H9 (cell line): Measurements from ENCODE around the gene ANKRD11. TPM values are rescaled to one million over a fixed set of nuclear protein-coding genes. Genes with fewer than 3 reads are reported as not detected.
A peak's percentile ranks its signal among the peaks of the same experiment; 100 is the strongest.

ENCODE experiments used
- DNase-seq: peaks from one replicate; pipeline ENCODE4 v3.0.0-alpha.2; 2017
- H2AFZ ChIP-seq: one replicate; pipeline ENCODE4 v1.6.1; 2013; ENCODE audit warnings: mild to moderate bottlenecking, low read length, control low read depth, moderate library complexity
- H2AK5ac ChIP-seq: 2 replicates; pipeline ENCODE4 v1.6.1; 2013; ENCODE audit warnings: low read length, control low read depth, mixed read lengths; ENCODE audit not compliant: insufficient read length
- H2BK120ac ChIP-seq: one replicate; pipeline ENCODE4 v1.6.1; 2013; ENCODE audit warnings: low read depth, mild to moderate bottlenecking, low read length, control low read depth, inconsistent platforms; ENCODE audit not compliant: poor library complexity, severe bottlenecking
- H2BK12ac ChIP-seq: 2 replicates; pipeline ENCODE4 v1.6.1; 2013; ENCODE audit warnings: low read length, control low read depth, mixed read lengths, low read depth; ENCODE audit not compliant: insufficient read length
- H2BK15ac ChIP-seq: 2 replicates; pipeline ENCODE4 v1.6.1; 2013; ENCODE audit warnings: low read depth, low read length, control low read depth
- H2BK20ac ChIP-seq: one replicate; pipeline ENCODE4 v1.6.1; 2013; ENCODE audit warnings: low read depth, mild to moderate bottlenecking, low read length, control low read depth, inconsistent platforms; ENCODE audit not compliant: poor library complexity, severe bottlenecking
- H2BK5ac ChIP-seq: 2 replicates; pipeline ENCODE4 v1.6.1; 2013; ENCODE audit warnings: low read length, control low read depth, mixed read lengths; ENCODE audit not compliant: insufficient read length
- H3K14ac ChIP-seq: 2 replicates; pipeline ENCODE4 v1.6.1; 2013; ENCODE audit warnings: low read length, control low read depth; ENCODE audit not compliant: insufficient read depth
- H3K18ac ChIP-seq: 2 replicates; pipeline ENCODE4 v1.6.1; 2013; ENCODE audit warnings: low read depth, mild to moderate bottlenecking, mixed read lengths, low read length, control low read depth; ENCODE audit not compliant: insufficient read length
- H3K23ac ChIP-seq: 2 replicates; pipeline ENCODE4 v1.6.1; 2013; ENCODE audit warnings: low read length, control low read depth, mixed read lengths, low read depth; ENCODE audit not compliant: insufficient read length
- H3K23me2 ChIP-seq: 2 replicates; pipeline ENCODE4 v1.6.1; 2013; ENCODE audit warnings: low read depth, mild to moderate bottlenecking, mixed read lengths, low read length, control low read depth; ENCODE audit not compliant: insufficient read length, poor library complexity, severe bottlenecking
- H3K27ac ChIP-seq: 2 replicates; pipeline ENCODE4 v1.5.1; 2013; ENCODE audit warnings: low read length, control low read depth, mixed read lengths, low read depth; ENCODE audit not compliant: insufficient read length
- H3K27me3 ChIP-seq: 2 replicates; pipeline ENCODE4 v1.6.1; 2013; ENCODE audit warnings: low read length, control low read depth, inconsistent platforms; ENCODE audit not compliant: insufficient read depth
- H3K4ac ChIP-seq: 2 replicates; pipeline ENCODE4 v1.6.1; 2013; ENCODE audit warnings: low read depth, mild to moderate bottlenecking, control low read depth, inconsistent platforms, low read length, moderate library complexity
- H3K4me1 ChIP-seq: 2 replicates; pipeline ENCODE4 v1.6.1; 2013; ENCODE audit warnings: low read length, control low read depth, inconsistent platforms; ENCODE audit not compliant: insufficient read depth
- H3K4me2 ChIP-seq: 2 replicates; pipeline ENCODE4 v1.6.1; 2013; ENCODE audit warnings: low read length, control low read depth, mixed read lengths; ENCODE audit not compliant: insufficient read length, insufficient read depth
- H3K56ac ChIP-seq: 2 replicates; pipeline ENCODE4 v1.6.1; 2013; ENCODE audit warnings: low read depth, mild to moderate bottlenecking, mixed read lengths, low read length, control low read depth; ENCODE audit not compliant: insufficient read length
- H3K79me1 ChIP-seq: 2 replicates; pipeline ENCODE4 v1.6.1; 2013; ENCODE audit warnings: low read depth, mild to moderate bottlenecking, moderate library complexity, low read length, control low read depth, inconsistent platforms; ENCODE audit not compliant: insufficient read depth, poor library complexity, severe bottlenecking
- H3K79me2 ChIP-seq: 2 replicates; pipeline ENCODE4 v1.6.1; 2013; ENCODE audit warnings: low read length, control low read depth, inconsistent platforms; ENCODE audit not compliant: insufficient read depth
- H3K9ac ChIP-seq: 2 replicates; pipeline ENCODE4 v1.6.1; 2013; ENCODE audit warnings: low read length, control low read depth, mixed read lengths; ENCODE audit not compliant: insufficient read length; ENCODE audit errors: extremely low read depth
- H3K9me3 ChIP-seq: one replicate; pipeline ENCODE4 v1.6.1; 2013; ENCODE audit warnings: low read depth, low read length, inconsistent platforms; ENCODE audit not compliant: control insufficient read depth
- H3T11ph ChIP-seq: one replicate; pipeline ENCODE4 v1.6.1; 2013; ENCODE audit warnings: mild to moderate bottlenecking, low read length, control low read depth, inconsistent platforms
- H4K20me1 ChIP-seq: one replicate; pipeline ENCODE4 v1.6.1; 2013; ENCODE audit not compliant: control insufficient read depth, insufficient read length, insufficient read depth
- H4K5ac ChIP-seq: 2 replicates; pipeline ENCODE4 v1.6.1; 2013; ENCODE audit warnings: low read depth, mild to moderate bottlenecking, mixed read lengths, low read length, control low read depth; ENCODE audit not compliant: insufficient read length
- H4K8ac ChIP-seq: replicated peaks from 2 replicates; pipeline ENCODE4 v1.6.1; 2013; ENCODE audit warnings: low read length, control low read depth, mixed read lengths, low read depth; ENCODE audit not compliant: insufficient read length
- H4K91ac ChIP-seq: 2 replicates; pipeline ENCODE4 v1.6.1; 2013; ENCODE audit warnings: low read depth, mild to moderate bottlenecking, moderate library complexity, mixed read lengths, low read length, control low read depth; ENCODE audit not compliant: insufficient read length
- H3K27ac Mint-ChIP-seq, 3 experiments: 2 replicates in 2 of 3; 3 replicates in 1 of 3; pipeline ENCODE4 v1.8.0; 2020 to 2021; ENCODE audit warnings: mixed read lengths in 3 of 3, mild to moderate bottlenecking in 1 of 3, moderate library complexity in 1 of 3
- H3K27me3 Mint-ChIP-seq: 2 replicates; pipeline ENCODE4 v1.8.0; 2021; ENCODE audit warnings: low read depth, mild to moderate bottlenecking, moderate library complexity, mixed read lengths
- H3K36me3 Mint-ChIP-seq, 3 experiments: 2 replicates in 2 of 3; 3 replicates in 1 of 3; pipeline ENCODE4 v1.8.0; 2020 to 2021; ENCODE audit warnings: low read depth in 3 of 3, mixed read lengths in 3 of 3; ENCODE audit not compliant: insufficient read depth in 1 of 3
- H3K4me1 Mint-ChIP-seq, 2 experiments: 2 replicates each; pipeline ENCODE4 v1.8.0; 2020; ENCODE audit warnings: mixed read lengths in 2 of 2
- H3K4me3 Mint-ChIP-seq, 2 experiments: 2 replicates in 1 of 2; 3 replicates in 1 of 2; pipeline ENCODE4 v1.8.0; 2020 to 2021; ENCODE audit warnings: mild to moderate bottlenecking in 2 of 2, mixed read lengths in 2 of 2, moderate library complexity in 1 of 2
- H3K9me3 Mint-ChIP-seq, 2 experiments: 2 replicates in 1 of 2; 3 replicates in 1 of 2; pipeline ENCODE4 v1.8.0; 2020; ENCODE audit warnings: mild to moderate bottlenecking in 2 of 2, mixed read lengths in 2 of 2, moderate library complexity in 1 of 2
- CTCF ChIP-seq: fragments of 200-600 bp; sonication (generic); conservative IDR thresholded peaks from 3 replicates; pipeline ENCODE4 v1.8.0; 2021; ENCODE audit warnings: antibody characterized with exemption, mild to moderate bottlenecking
- WGBS: extraction: QIAGEN DNeasy Blood & Tissue Kit; methylation state at CpG from one replicate; pipeline ENCODE4 v1.1.7; 2013; ENCODE audit warnings: missing lambda C conversion rate, low lambda C conversion rate, mixed read lengths; ENCODE audit not compliant: insufficient read length; ENCODE audit errors: extremely low coverage; 5-methylcytosine and 5-hydroxymethylcytosine counted together
- total RNA-seq: library from RNA; stranded (reverse); gene quantifications from 2 replicates; pipeline ENCODE4 v1.2.1, GENCODE V29; 2021

Gene ANKRD11
- total RNA-seq, 1 experiment from 2014 or later = 181 TPM

GRCh38 chr16:89510526-89510925 is 20.2 kb upstream of the ANKRD11 start:
- H3K23ac ChIP-seq = no peak overlapping the region
- no peak overlapping the region for H3K4me2 ChIP-seq
- no peak overlapping the region for H2BK5ac ChIP-seq
- no peak overlapping the region for H4K8ac ChIP-seq
- peaks cover 6% of the 10 kb centered on the region for H3K23me2 ChIP-seq
- Mint-ChIP-seq H3K27ac (no peak overlapping the region), H3K4me3 (peak overlapping the region; percentile 14 to 42; a peak in 1 of 5 replicates), H3K4me1 (peaks cover 4 to 7% of the 10 kb centered on the region in 2 experiments; a peak in 2 of 4 replicates), H3K27me3 (peaks cover 14% of the 10 kb centered on the region), H3K9me3 (no peaks in the 10 kb centered on the region), H3K36me3 (peaks cover 25 to 40% (median 37%) of the 10 kb centered on the region in 3 experiments; a peak in 6 of 7 replicates)
- no peak overlapping the region for H2BK20ac ChIP-seq
- H3K14ac ChIP-seq = no peak overlapping the region
- no peak overlapping the region for H4K91ac ChIP-seq
- no peak overlapping the region for H3K56ac ChIP-seq
- no peak overlapping the region for H2BK12ac ChIP-seq
- H2AFZ ChIP-seq = no peak overlapping the region
- no peaks in the 10 kb centered on the region for H4K20me1 ChIP-seq
- H3K79me1 ChIP-seq = peaks cover 3% of the 10 kb centered on the region
- H2BK15ac ChIP-seq = no peak overlapping the region
- H3K9ac ChIP-seq = no peak overlapping the region
- no CpG with 5 or more reads among the region's 9 CpGs for WGBS
- no peaks in the 10 kb centered on the region for H3K9me3 ChIP-seq
- H3K4ac ChIP-seq = no peak overlapping the region
- no peak overlapping the region for H4K5ac ChIP-seq
- H3K4me1 ChIP-seq = no peaks in the 10 kb centered on the region
- H2AK5ac ChIP-seq = no peak overlapping the region
- DNase-seq = no peak
- no peak for TF ChIP-seq CTCF
- no peak overlapping the region for H2BK120ac ChIP-seq
- no peak overlapping the region for H3K18ac ChIP-seq
- no peaks in the 10 kb centered on the region for H3K27me3 ChIP-seq
- H3K27ac ChIP-seq = no peak overlapping the region
- H3K79me2 ChIP-seq = peaks cover 7% of the 10 kb centered on the region; the same call in 1 of the 2 replicates
- no peak overlapping the region for H3T11ph ChIP-seq
